Activated CD4-positive, alpha-beta memory T cell treated with anti-CD3 and anti-CD28 coated beads for 36 hours (primary cell): ENCODE measurements around the gene PLXNA4. TPM values are rescaled to one million over a fixed set of nuclear protein-coding genes. Genes with fewer than 3 reads are reported as not detected.

Experiments used
- CTCF ChIA-PET: fragments of 350-600 bp; sonication (Branson Sonifier 250); formaldehyde crosslinking; loops from one replicate; lab custom pipeline; 2021; ENCODE audit warnings: antibody characterized with exemption, inconsistent platforms; lab: Charles Lee
- POLR2A ChIA-PET: fragments of 350-600 bp; sonication (Branson Sonifier 250); formaldehyde crosslinking; loops from one replicate; lab custom pipeline; 2021; ENCODE audit warnings: antibody characterized with exemption; lab: Charles Lee
- DNase-seq: peaks from one replicate; pipeline ENCODE4 v3.0.0-alpha.2; 2020
- H3K27ac Mint-ChIP-seq: one replicate; pipeline ENCODE4 v1.8.0; 2021; ENCODE audit warnings: mixed read lengths
- H3K27me3 Mint-ChIP-seq: one replicate; pipeline ENCODE4 v1.8.0; 2021; ENCODE audit warnings: mixed read lengths
- H3K36me3 Mint-ChIP-seq: one replicate; pipeline ENCODE4 v1.8.0; 2021; ENCODE audit warnings: mixed read lengths
- H3K4me1 Mint-ChIP-seq: one replicate; pipeline ENCODE4 v1.8.0; 2021; ENCODE audit warnings: low read depth, mixed read lengths
- H3K4me3 Mint-ChIP-seq: one replicate; pipeline ENCODE4 v1.8.0; 2021; ENCODE audit warnings: mild to moderate bottlenecking, mixed read lengths
- H3K9me3 Mint-ChIP-seq: one replicate; pipeline ENCODE4 v1.8.0; 2021; ENCODE audit warnings: mixed read lengths
- intact Hi-C: fragments of 100-400 bp; cut with micrococcal nuclease; formaldehyde crosslinking; loops from one replicate; pipeline ENCODE4 v1.15.1; 2023
- total RNA-seq, 2 experiments: library from RNA; stranded (reverse); gene quantifications; one replicate each; pipeline ENCODE4 v1.2.3, GENCODE V29; 2021

Gene PLXNA4
- total RNA-seq, 2 experiments from 2014 or later: 0.17 to 0.24 TPM

- H3K4me1 Mint-ChIP-seq: no peaks in the 10 kb centered on the region
- no peak overlapping the region for H3K27ac Mint-ChIP-seq
- H3K27me3 Mint-ChIP-seq: peaks cover 4% of the 10 kb centered on the region
- DNase-seq: no peak
- no peaks in the 10 kb centered on the region for H3K36me3 Mint-ChIP-seq
- intact Hi-C loops: no loop called here
- H3K9me3 Mint-ChIP-seq: no peaks in the 10 kb centered on the region
- no peak overlapping the region for H3K4me3 Mint-ChIP-seq
- ChIA-PET CTCF (no interaction called here), POLR2A (no interaction called here)
These were observed 477.1 kb downstream of the PLXNA4 start for GRCh38 chr7:132099163-132099562.

GRCh38 chr7:132098327-132098726 lies 477.9 kb downstream of the PLXNA4 start:
- intact Hi-C loops: no loop called here
- ChIA-PET CTCF (no interaction called here), POLR2A (no interaction called here)
- H3K36me3 Mint-ChIP-seq: no peaks in the 10 kb centered on the region
- peaks cover 4% of the 10 kb centered on the region for H3K27me3 Mint-ChIP-seq
- no peaks in the 10 kb centered on the region for H3K4me1 Mint-ChIP-seq
- no peaks in the 10 kb centered on the region for H3K9me3 Mint-ChIP-seq
- no peak overlapping the region for H3K27ac Mint-ChIP-seq
- no peak for DNase-seq
- no peak overlapping the region for H3K4me3 Mint-ChIP-seq

- Mint-ChIP-seq H3K9me3 (no peaks in the 10 kb centered on the region), H3K4me1 (no peaks in the 10 kb centered on the region), H3K27ac (no peak overlapping the region), H3K27me3 (peaks cover 5% of the 10 kb centered on the region), H3K4me3 (no peak overlapping the region), H3K36me3 (no peaks in the 10 kb centered on the region)
- DNase-seq: no peak
- intact Hi-C loops: no loop called here
- ChIA-PET CTCF (no interaction called here), POLR2A (no interaction called here)
These were observed 478.6 kb downstream of the PLXNA4 start for GRCh38 chr7:132097550-132098134.

GRCh38 chr7:132095111-132095765 lies 481.0 kb downstream of the PLXNA4 start:
- no peaks in the 10 kb centered on the region for H3K36me3 Mint-ChIP-seq
- H3K4me3 Mint-ChIP-seq: no peak overlapping the region
- intact Hi-C loops: no loop called here
- POLR2A ChIA-PET: no interaction called here
- no peak overlapping the region for H3K27ac Mint-ChIP-seq
- H3K4me1 Mint-ChIP-seq: no peaks in the 10 kb centered on the region
- CTCF ChIA-PET: no interaction called here
- no peak for DNase-seq
- H3K27me3 Mint-ChIP-seq: peaks cover 5% of the 10 kb centered on the region
- no peaks in the 10 kb centered on the region for H3K9me3 Mint-ChIP-seq

GRCh38 chr7:132092106-132092505 lies 484.2 kb downstream of the PLXNA4 start:
- Mint-ChIP-seq H3K27me3 (peaks cover 5% of the 10 kb centered on the region), H3K4me1 (no peaks in the 10 kb centered on the region), H3K4me3 (no peak overlapping the region), H3K36me3 (no peaks in the 10 kb centered on the region), H3K9me3 (no peaks in the 10 kb centered on the region), H3K27ac (no peak overlapping the region)
- ChIA-PET CTCF (no interaction called here), POLR2A (no interaction called here)
- no peak for DNase-seq
- intact Hi-C loops: no loop called here

- Mint-ChIP-seq H3K27me3 (peaks cover 5% of the 10 kb centered on the region), H3K9me3 (no peaks in the 10 kb centered on the region)
- no peak for DNase-seq
These were observed 484.6 kb downstream of the PLXNA4 start for GRCh38 chr7:132091706-132092105.

GRCh38 chr7:132090444-132090843 lies 485.8 kb downstream of the PLXNA4 start:
- no peak for DNase-seq
- Mint-ChIP-seq H3K4me3 (no peak overlapping the region), H3K9me3 (no peaks in the 10 kb centered on the region), H3K4me1 (no peaks in the 10 kb centered on the region), H3K27me3 (peaks cover 3% of the 10 kb centered on the region), H3K36me3 (no peaks in the 10 kb centered on the region), H3K27ac (no peak overlapping the region)
- intact Hi-C loops: no loop called here
- POLR2A ChIA-PET: no interaction called here
- CTCF ChIA-PET: no interaction called here

More at GRCh38 chr7:132091706-132092105, 484.6 kb downstream of the PLXNA4 start:
- no peaks in the 10 kb centered on the region for H3K36me3 Mint-ChIP-seq
- intact Hi-C loops: no loop called here
- H3K4me3 Mint-ChIP-seq: no peak overlapping the region
- H3K27ac Mint-ChIP-seq: no peak overlapping the region
- POLR2A ChIA-PET: no interaction called here
- no peaks in the 10 kb centered on the region for H3K4me1 Mint-ChIP-seq
- CTCF ChIA-PET: no interaction called here

GRCh38 chr7:132089356-132089755 lies 486.9 kb downstream of the PLXNA4 start:
- H3K4me1 Mint-ChIP-seq: no peaks in the 10 kb centered on the region
- no peak overlapping the region for H3K4me3 Mint-ChIP-seq
- DNase-seq: no peak
- POLR2A ChIA-PET: no interaction called here
- intact Hi-C loops: no loop called here
- no peaks in the 10 kb centered on the region for H3K9me3 Mint-ChIP-seq
- H3K36me3 Mint-ChIP-seq: no peaks in the 10 kb centered on the region
- peaks cover 2% of the 10 kb centered on the region for H3K27me3 Mint-ChIP-seq
- H3K27ac Mint-ChIP-seq: no peak overlapping the region
- CTCF ChIA-PET: no interaction called here

GRCh38 chr7:132087421-132087820 lies 488.8 kb downstream of the PLXNA4 start:
- no peak for DNase-seq
- no peak overlapping the region for H3K27ac Mint-ChIP-seq
- no peak overlapping the region for H3K4me3 Mint-ChIP-seq
- no peaks in the 10 kb centered on the region for H3K9me3 Mint-ChIP-seq
- no peaks in the 10 kb centered on the region for H3K4me1 Mint-ChIP-seq
- intact Hi-C loops: no loop called here
- H3K27me3 Mint-ChIP-seq: peaks cover 8% of the 10 kb centered on the region
- POLR2A ChIA-PET: no interaction called here
- CTCF ChIA-PET: no interaction called here
- no peaks in the 10 kb centered on the region for H3K36me3 Mint-ChIP-seq

GRCh38 chr7:132084776-132085388 lies 491.4 kb downstream of the PLXNA4 start:
- intact Hi-C loops: no loop called here

GRCh38 chr7:132083537-132084123 lies 492.6 kb downstream of the PLXNA4 start:
- no peaks in the 10 kb centered on the region for H3K36me3 Mint-ChIP-seq
- H3K4me1 Mint-ChIP-seq: no peaks in the 10 kb centered on the region
- no peak overlapping the region for H3K4me3 Mint-ChIP-seq
- H3K27me3 Mint-ChIP-seq: peaks cover 12% of the 10 kb centered on the region
- CTCF ChIA-PET: no interaction called here
- POLR2A ChIA-PET: no interaction called here
- no peak for DNase-seq
- intact Hi-C loops: no loop called here
- no peak overlapping the region for H3K27ac Mint-ChIP-seq
- no peaks in the 10 kb centered on the region for H3K9me3 Mint-ChIP-seq

More at GRCh38 chr7:132084776-132085388, 491.4 kb downstream of the PLXNA4 start:
- ChIA-PET POLR2A (no interaction called here), CTCF (no interaction called here)
- peaks cover 12% of the 10 kb centered on the region for H3K27me3 Mint-ChIP-seq
- DNase-seq: no peak
- no peak overlapping the region for H3K27ac Mint-ChIP-seq
- no peaks in the 10 kb centered on the region for H3K9me3 Mint-ChIP-seq
- no peaks in the 10 kb centered on the region for H3K4me1 Mint-ChIP-seq
- H3K4me3 Mint-ChIP-seq: no peak overlapping the region
- H3K36me3 Mint-ChIP-seq: no peaks in the 10 kb centered on the region

- no peak for DNase-seq
- POLR2A ChIA-PET: no interaction called here
- no peak overlapping the region for H3K27ac Mint-ChIP-seq
- intact Hi-C loops: no loop called here
- no peaks in the 10 kb centered on the region for H3K9me3 Mint-ChIP-seq
- H3K27me3 Mint-ChIP-seq: peaks cover 12% of the 10 kb centered on the region
- H3K36me3 Mint-ChIP-seq: no peaks in the 10 kb centered on the region
- no peaks in the 10 kb centered on the region for H3K4me1 Mint-ChIP-seq
- CTCF ChIA-PET: no interaction called here
- no peak overlapping the region for H3K4me3 Mint-ChIP-seq
These were observed 493.1 kb downstream of the PLXNA4 start for GRCh38 chr7:132083126-132083525.
